H1 (cell line): ENCODE results near the gene TMEM115.

Experiments used
- CEBPB ChIP-seq: IDR thresholded peaks from 2 replicates; pipeline ENCODE4 v1.6.1; 2012; ENCODE audit warnings: low read depth, low read length
- CTCF ChIP-seq, 3 experiments: IDR thresholded peaks; 1 replicate in 2 of 3; 2 replicates in 1 of 3; pipeline versions ENCODE4 v1.5.1 to v1.6.1; 2011; ENCODE audit warnings: low read length in 3 of 3, mild to moderate bottlenecking in 3 of 3, inconsistent platforms in 2 of 3, low read depth in 1 of 3, moderate library complexity in 1 of 3; ENCODE audit not compliant: insufficient read depth in 1 of 3; ENCODE audit errors: control extremely low read depth in 1 of 3
- KDM1A ChIP-seq: fragments of 200-600, 300-600 bp; sonication (generic); IDR thresholded peaks from 2 replicates; pipeline ENCODE4 v1.7.1; 2016; ENCODE audit warnings: mild to moderate bottlenecking, low read length, borderline replicate concordance
- NRF1 ChIP-seq: IDR thresholded peaks from 2 replicates; pipeline ENCODE4 v1.6.1; 2011; ENCODE audit warnings: mild to moderate bottlenecking, low read depth, low read length, improper control_type of control experiment
- POLR2AphosphoS5 ChIP-seq: IDR thresholded peaks from 2 replicates; pipeline ENCODE4 v1.6.1; 2011; ENCODE audit warnings: low read depth, low read length
- RAD21 ChIP-seq, 2 experiments: IDR thresholded peaks in 1 of 2; conservative IDR thresholded peaks in 1 of 2; 2 replicates each; pipeline ENCODE4 v1.6.1; 2011; ENCODE audit warnings: low read depth in 2 of 2, low read length in 2 of 2, improper control_type of control experiment in 1 of 2, inconsistent platforms in 1 of 2, mild to moderate bottlenecking in 1 of 2, moderate library complexity in 1 of 2
- RXRA ChIP-seq: IDR thresholded peaks from 2 replicates; pipeline ENCODE4 v1.6.1; 2011; ENCODE audit warnings: low read depth, mild to moderate bottlenecking, low read length, moderate library complexity; ENCODE audit not compliant: insufficient read depth
- ZNF274 ChIP-seq: IDR thresholded peaks from 2 replicates; pipeline ENCODE4 v1.7.0; 2012; ENCODE audit warnings: low read length, borderline replicate concordance; ENCODE audit errors: extremely low read depth

- TF ChIP-seq CTCF (IDR thresholded peaks at IDR 0.05; ENCODE audit: control extremely low read depth in 1 of 3, insufficient read depth in 1 of 3, low read depth in 1 of 3, low read length in 3 of 3) (no peak), NRF1 (no peak), RAD21 (IDR thresholded peaks at IDR 0.05 in 1 of 2, conservative IDR thresholded peaks at IDR 0.05 in 1 of 2; ENCODE audit: low read depth in 2 of 2, low read length in 2 of 2) (no peak), KDM1A (no peak), CEBPB (no peak), POLR2AphosphoS5 (no peak), RXRA (no peak), ZNF274 (no peak)
Measured at GRCh38 chr3:50373146-50374051, 14.1 kb upstream of the TMEM115 start.
